Measurements from ENCODE around the gene RB1. TPM values are rescaled to one million over a fixed set of nuclear protein-coding genes. Genes with fewer than 3 reads are reported as not detected.
"Not testable (repeated sequence)": the region's sequence is repeated elsewhere in the genome, so short reads cannot be mapped to it uniquely, and the experiment has no call there.

The RB1 gene
- total RNA-seq, 1 experiment from 2014 or later, result 57.1 TPM

DNA sequence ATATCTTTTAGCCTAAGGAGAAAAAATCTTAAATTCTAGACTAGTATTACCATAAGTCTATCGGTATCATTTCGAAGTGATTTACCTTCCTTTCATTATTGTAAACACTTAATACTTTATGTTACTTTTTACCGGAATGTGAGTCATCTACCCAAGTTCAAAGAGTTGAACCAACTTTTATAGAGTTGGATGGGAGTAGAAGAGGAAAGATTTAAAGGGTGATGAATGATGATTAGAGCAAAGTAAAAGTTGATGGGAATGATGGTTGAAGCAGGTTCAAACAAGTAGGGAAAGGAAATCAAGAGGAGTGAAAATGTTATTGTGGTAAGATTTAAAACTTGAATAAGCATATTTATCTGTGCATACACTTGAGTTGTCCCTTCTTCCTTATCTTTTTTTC, 120.7 kb downstream of the RB1 start:
- Histone ChIP-seq H3K4me1 (ENCODE audit: insufficient read depth, low read length, poor library complexity, severe bottlenecking) (no peaks in the 10 kb centered on the region), H3K27me3 (replicated peaks; ENCODE audit: insufficient read depth, low read depth, low read length, poor library complexity) (no peaks in the 10 kb centered on the region), H3K27ac (ENCODE audit: low read depth, low read length, poor library complexity, severe bottlenecking) (no peak overlapping the region), H3K36me3 (ENCODE audit: insufficient read depth, low read length, poor library complexity, severe bottlenecking) (no peaks in the 10 kb centered on the region), H3K9me3 (ENCODE audit: low read depth, low read length, poor library complexity, severe bottlenecking) (peaks cover 5% of the 10 kb centered on the region), H3K4me3 (ENCODE audit: low read depth, low read length, poor library complexity, severe bottlenecking) (no peak overlapping the region)
- no peak for DNase-seq (ENCODE audit: low spot score)
- ChIA-PET CTCF (no interaction called here), POLR2A (ENCODE audit: low non-redundant PET) (no interaction called here)
- intact Hi-C loops (cut with micrococcal nuclease; ENCODE audit: unreplicated experiment), result no loop called here
- no TSS peak for BruUV-seq (replicated peaks)
- TF ChIP-seq, protein P1, sequence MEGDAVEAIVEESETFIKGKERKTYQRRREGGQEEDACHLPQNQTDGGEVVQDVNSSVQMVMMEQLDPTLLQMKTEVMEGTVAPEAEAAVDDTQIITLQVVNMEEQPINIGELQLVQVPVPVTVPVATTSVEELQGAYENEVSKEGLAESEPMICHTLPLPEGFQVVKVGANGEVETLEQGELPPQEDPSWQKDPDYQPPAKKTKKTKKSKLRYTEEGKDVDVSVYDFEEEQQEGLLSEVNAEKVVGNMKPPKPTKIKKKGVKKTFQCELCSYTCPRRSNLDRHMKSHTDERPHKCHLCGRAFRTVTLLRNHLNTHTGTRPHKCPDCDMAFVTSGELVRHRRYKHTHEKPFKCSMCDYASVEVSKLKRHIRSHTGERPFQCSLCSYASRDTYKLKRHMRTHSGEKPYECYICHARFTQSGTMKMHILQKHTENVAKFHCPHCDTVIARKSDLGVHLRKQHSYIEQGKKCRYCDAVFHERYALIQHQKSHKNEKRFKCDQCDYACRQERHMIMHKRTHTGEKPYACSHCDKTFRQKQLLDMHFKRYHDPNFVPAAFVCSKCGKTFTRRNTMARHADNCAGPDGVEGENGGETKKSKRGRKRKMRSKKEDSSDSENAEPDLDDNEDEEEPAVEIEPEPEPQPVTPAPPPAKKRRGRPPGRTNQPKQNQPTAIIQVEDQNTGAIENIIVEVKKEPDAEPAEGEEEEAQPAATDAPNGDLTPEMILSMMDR (conservative IDR thresholded peaks at IDR 0.05; ENCODE audit: low read depth, low read length), result no peak
- no peak for TF ChIP-seq EZH2 (IDR thresholded peaks at IDR 0.05; ENCODE audit: borderline replicate concordance, low read depth, low read length, poor library complexity, severe bottlenecking)

DNA sequence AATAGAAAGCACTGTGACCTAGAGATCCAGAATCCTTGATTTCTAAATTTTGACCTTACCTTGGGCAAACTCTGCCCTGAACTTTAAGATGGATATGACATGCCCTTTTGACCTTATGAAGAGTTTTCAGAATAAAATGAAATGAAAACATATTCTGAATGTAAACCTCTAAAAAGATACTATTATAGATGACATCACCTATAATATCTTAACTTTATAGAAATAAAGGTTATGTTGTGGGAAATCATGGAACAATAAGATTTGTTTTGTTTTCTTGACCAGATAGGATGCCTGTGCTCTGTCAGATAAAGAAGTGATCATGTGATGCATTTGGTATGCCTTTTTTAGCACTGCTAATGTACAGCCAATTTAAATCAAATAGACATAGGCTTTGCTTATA, 122.5 kb downstream of the RB1 start:
- no peaks in the 10 kb centered on the region for H3K36me3 ChIP-seq (ENCODE audit: insufficient read depth, low read length, poor library complexity, severe bottlenecking)
- BruUV-seq (replicated peaks), result no TSS peak
- H3K4me1 ChIP-seq (ENCODE audit: insufficient read depth, low read length, poor library complexity, severe bottlenecking), result no peaks in the 10 kb centered on the region
- H3K9me3 ChIP-seq (ENCODE audit: low read depth, low read length, poor library complexity, severe bottlenecking), result no peaks in the 10 kb centered on the region
- TF ChIP-seq, protein P1 (conservative IDR thresholded peaks at IDR 0.05; ENCODE audit: low read depth, low read length), result no peak
- no peak for TF ChIP-seq EZH2 (IDR thresholded peaks at IDR 0.05; ENCODE audit: borderline replicate concordance, low read depth, low read length, poor library complexity, severe bottlenecking)
- ChIA-PET POLR2A (ENCODE audit: low non-redundant PET) (no interaction called here), CTCF (no interaction called here)
- no peaks in the 10 kb centered on the region for H3K27me3 ChIP-seq (replicated peaks; ENCODE audit: insufficient read depth, low read depth, low read length, poor library complexity)
- DNase-seq (ENCODE audit: low spot score), result no peak
- H3K27ac ChIP-seq (ENCODE audit: low read depth, low read length, poor library complexity, severe bottlenecking), result no peak overlapping the region
- no peak overlapping the region for H3K4me3 ChIP-seq (ENCODE audit: low read depth, low read length, poor library complexity, severe bottlenecking)
- intact Hi-C loops (cut with micrococcal nuclease; ENCODE audit: unreplicated experiment), result no loop called here

- H3K36me3 ChIP-seq (ENCODE audit: insufficient read depth, low read length, poor library complexity, severe bottlenecking); CTCF ChIA-PET; H3K9me3 ChIP-seq (ENCODE audit: low read depth, low read length, poor library complexity, severe bottlenecking); H3K4me3 ChIP-seq (ENCODE audit: low read depth, low read length, poor library complexity, severe bottlenecking); H3K27me3 ChIP-seq (replicated peaks; ENCODE audit: insufficient read depth, low read depth, low read length, poor library complexity); POLR2A ChIA-PET (ENCODE audit: low non-redundant PET); H3K27ac ChIP-seq (ENCODE audit: low read depth, low read length, poor library complexity, severe bottlenecking); intact Hi-C loops (cut with micrococcal nuclease; ENCODE audit: unreplicated experiment); H3K4me1 ChIP-seq (ENCODE audit: insufficient read depth, low read length, poor library complexity, severe bottlenecking); BruUV-seq (replicated peaks); DNase-seq (ENCODE audit: low spot score): not testable (repeated sequence)
Observed at GRCh38 chr13:48426755-48427298, 123.3 kb downstream of the RB1 start.

DNA sequence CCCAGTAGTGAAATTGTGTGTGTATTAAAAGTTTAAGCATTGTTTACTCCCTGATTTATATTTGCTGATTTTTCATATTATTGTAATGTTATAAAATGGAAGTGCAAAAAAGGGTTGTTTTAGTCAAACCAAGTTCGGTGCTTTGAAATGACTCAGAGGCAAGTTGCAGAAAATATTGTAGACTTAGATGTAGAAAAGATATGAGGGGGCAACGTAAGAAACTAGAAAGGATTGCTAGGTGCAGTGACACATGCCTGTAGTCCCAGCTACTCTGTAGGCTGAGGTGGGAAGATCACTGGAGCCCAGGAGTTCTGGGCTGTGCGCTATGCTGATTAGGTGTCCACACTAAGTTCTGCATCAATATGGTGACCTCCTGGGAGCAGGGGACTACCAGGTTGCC, 125.5 kb downstream of the RB1 start:
- ChIA-PET POLR2A (ENCODE audit: low non-redundant PET) (no interaction called here), CTCF (no interaction called here)

More for the DNA sequence above, 125.5 kb downstream of the RB1 start:
- Histone ChIP-seq H3K27ac (ENCODE audit: low read depth, low read length, poor library complexity, severe bottlenecking) (no peak overlapping the region), H3K27me3 (replicated peaks; ENCODE audit: insufficient read depth, low read depth, low read length, poor library complexity) (no peaks in the 10 kb centered on the region), H3K36me3 (ENCODE audit: insufficient read depth, low read length, poor library complexity, severe bottlenecking) (no peaks in the 10 kb centered on the region), H3K9me3 (ENCODE audit: low read depth, low read length, poor library complexity, severe bottlenecking) (no peaks in the 10 kb centered on the region), H3K4me3 (ENCODE audit: low read depth, low read length, poor library complexity, severe bottlenecking) (no peak overlapping the region), H3K4me1 (ENCODE audit: insufficient read depth, low read length, poor library complexity, severe bottlenecking) (peaks cover 4% of the 10 kb centered on the region)
- intact Hi-C loops (cut with micrococcal nuclease; ENCODE audit: unreplicated experiment), result no loop called here
- TF ChIP-seq EZH2 (IDR thresholded peaks at IDR 0.05; ENCODE audit: borderline replicate concordance, low read depth, low read length, poor library complexity, severe bottlenecking), result no peak
- TF ChIP-seq, protein P1 (conservative IDR thresholded peaks at IDR 0.05; ENCODE audit: low read depth, low read length), result no peak
- no TSS peak for BruUV-seq (replicated peaks)
- no peak for DNase-seq (ENCODE audit: low spot score)

All from A673 (cell line).